Measurements from ENCODE around the gene NR4A1.

NR4A1 gene

DNA sequence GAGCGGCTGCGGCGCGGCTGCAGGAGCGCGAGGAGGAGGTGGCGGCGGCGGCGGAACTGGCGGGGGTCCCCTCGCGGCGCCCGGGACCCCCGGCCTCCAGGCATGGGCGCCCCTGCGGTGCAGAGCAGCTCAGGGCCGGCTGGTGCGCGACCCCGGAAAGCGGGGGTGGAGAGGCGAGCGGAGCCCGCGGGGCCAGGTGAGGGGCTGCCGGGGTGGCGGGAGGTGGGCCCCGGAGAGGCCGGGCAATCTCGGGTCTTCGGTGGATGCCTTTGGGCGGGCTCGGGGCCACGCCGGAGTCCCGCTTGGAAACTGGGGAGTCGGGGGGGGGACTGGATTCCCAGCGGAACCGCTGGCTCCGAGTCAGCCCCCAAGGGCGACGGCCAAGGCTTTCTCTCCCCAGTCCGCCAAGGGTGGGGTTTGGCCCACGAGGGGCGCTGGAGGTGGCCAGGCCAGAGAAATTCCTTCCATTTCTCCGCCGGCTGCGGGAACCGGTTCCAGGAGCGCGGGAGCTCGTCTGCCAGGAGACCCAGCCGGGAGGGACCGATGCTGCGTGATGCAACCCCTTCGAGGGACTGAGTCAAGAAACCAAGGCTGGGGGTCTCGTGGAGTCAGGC lies 13.9 kb upstream of the NR4A1 start:
- in situ Hi-C loops (cut with HindIII; ENCODE audit: low pct_unique_long_range_greater_than_20kb, low sequenced_read_pairs) = no loop called here
- TF ChIP-seq JUND (IDR thresholded peaks at IDR 0.05; ENCODE audit: low read depth) = no peak
- DNase-seq (ENCODE audit: low read depth in 1 of 2, low spot score in 1 of 2) = peak in 1 of 2 experiments; percentile 49

- in situ Hi-C loops (cut with HindIII; ENCODE audit: low pct_unique_long_range_greater_than_20kb, low sequenced_read_pairs) = no loop called here
- no peak for DNase-seq (ENCODE audit: low read depth in 1 of 2, low spot score in 1 of 2)
- TF ChIP-seq JUND (IDR thresholded peaks at IDR 0.05; ENCODE audit: low read depth) = no peak
Observed at GRCh38 chr12:52038447-52038846, 12.8 kb upstream of the NR4A1 start.

- DNase-seq (ENCODE audit: low read depth in 1 of 2, low spot score in 1 of 2) = no peak
- TF ChIP-seq JUND (IDR thresholded peaks at IDR 0.05; ENCODE audit: low read depth) = no peak
- in situ Hi-C loops (cut with HindIII; ENCODE audit: low pct_unique_long_range_greater_than_20kb, low sequenced_read_pairs) = no loop called here
Observed at GRCh38 chr12:52041035-52041434, 10.2 kb upstream of the NR4A1 start.

- in situ Hi-C loops (cut with HindIII; ENCODE audit: low pct_unique_long_range_greater_than_20kb, low sequenced_read_pairs) = no loop called here
- TF ChIP-seq JUND (IDR thresholded peaks at IDR 0.05; ENCODE audit: low read depth) = no peak
- DNase-seq (ENCODE audit: low read depth in 1 of 2, low spot score in 1 of 2) = peak; percentile 50 to 68
Observed at GRCh38 chr12:52041695-52042123, 9.5 kb upstream of the NR4A1 start.

- in situ Hi-C loops (cut with HindIII; ENCODE audit: low pct_unique_long_range_greater_than_20kb, low sequenced_read_pairs) = no loop called here
- no peak for DNase-seq (ENCODE audit: low read depth in 1 of 2, low spot score in 1 of 2)
- TF ChIP-seq JUND (IDR thresholded peaks at IDR 0.05; ENCODE audit: low read depth) = no peak
Observed at GRCh38 chr12:52042706-52043385, 8.4 kb upstream of the NR4A1 start.

DNA sequence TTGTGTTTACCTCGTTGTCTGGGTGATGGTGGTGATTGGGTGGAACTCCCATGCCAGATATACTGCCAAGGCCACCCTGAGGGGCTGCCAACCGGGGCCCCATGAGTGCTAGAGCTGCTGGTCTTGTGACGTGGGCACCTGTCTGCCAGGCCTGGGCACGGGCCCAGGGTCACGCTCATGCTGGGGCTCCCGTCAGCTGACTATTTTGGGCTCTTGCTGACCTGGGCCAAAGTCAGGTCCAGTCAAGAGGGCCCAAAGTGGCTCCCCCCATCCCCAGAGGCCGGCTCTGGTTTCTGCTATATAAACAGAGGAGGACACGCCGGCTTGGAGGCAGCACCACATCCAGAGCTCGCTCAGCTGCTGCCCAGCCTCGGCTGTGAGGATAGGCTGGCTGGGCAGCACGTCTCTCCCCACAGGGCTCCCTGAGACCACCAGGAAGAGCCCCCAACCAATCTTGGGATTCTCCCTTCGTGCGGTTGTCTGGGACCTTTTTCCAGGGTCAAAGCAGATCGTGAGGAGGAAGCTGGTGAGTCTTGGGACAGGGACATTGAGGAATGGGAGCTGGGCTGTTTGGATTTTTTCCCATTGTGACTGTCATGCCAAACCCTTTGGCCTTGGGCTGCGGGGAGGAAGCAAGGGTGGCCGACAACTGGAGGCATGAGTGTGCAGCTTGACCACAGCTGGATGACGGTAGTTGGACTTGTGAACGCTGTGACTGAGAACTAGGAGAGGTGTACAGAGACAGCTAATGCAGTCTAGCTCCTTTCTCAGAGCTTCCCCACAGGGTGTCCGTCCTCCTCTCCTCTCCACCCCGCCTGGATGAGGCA lies 7.6 kb upstream of the NR4A1 start:
- no peak for DNase-seq (ENCODE audit: low read depth in 1 of 2, low spot score in 1 of 2)
- in situ Hi-C loops (cut with HindIII; ENCODE audit: low pct_unique_long_range_greater_than_20kb, low sequenced_read_pairs) = no loop called here

GRCh38 chr12:52044292-52044983 lies 6.8 kb upstream of the NR4A1 start:
- DNase-seq (ENCODE audit: low read depth in 1 of 2, low spot score in 1 of 2) = no peak
- in situ Hi-C loops (cut with HindIII; ENCODE audit: low pct_unique_long_range_greater_than_20kb, low sequenced_read_pairs) = no loop called here

More for the DNA sequence above, 7.6 kb upstream of the NR4A1 start:
- TF ChIP-seq JUND (IDR thresholded peaks at IDR 0.05; ENCODE audit: low read depth) = no peak

DNA sequence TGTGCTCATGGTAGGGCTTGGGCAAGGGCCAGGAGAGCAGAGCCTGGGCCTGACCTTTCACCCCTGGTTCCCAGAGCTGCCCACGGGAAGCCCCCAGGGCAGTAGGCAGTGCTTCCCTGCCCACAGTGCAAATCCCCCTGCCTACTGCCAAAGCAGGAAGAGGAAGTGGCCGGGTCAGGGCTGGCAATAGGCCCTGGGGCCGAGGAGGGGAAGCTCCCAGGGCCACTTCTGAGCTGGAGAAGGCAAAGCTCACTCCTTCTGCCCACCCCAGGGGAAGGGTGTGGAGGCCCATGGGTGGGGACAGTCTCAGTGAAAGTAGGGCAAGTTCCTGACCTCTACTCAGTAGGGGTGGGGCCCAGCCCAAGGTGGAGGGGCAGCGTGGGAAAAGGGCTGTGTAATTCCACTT lies 5.4 kb upstream of the NR4A1 start:
- DNase-seq (ENCODE audit: low read depth in 1 of 2, low spot score in 1 of 2) = no peak
- no peak for TF ChIP-seq JUND (IDR thresholded peaks at IDR 0.05; ENCODE audit: low read depth)
- in situ Hi-C loops (cut with HindIII; ENCODE audit: low pct_unique_long_range_greater_than_20kb, low sequenced_read_pairs) = no loop called here

More at GRCh38 chr12:52044292-52044983, 6.8 kb upstream of the NR4A1 start:
- no peak for TF ChIP-seq JUND (IDR thresholded peaks at IDR 0.05; ENCODE audit: low read depth)

DNA sequence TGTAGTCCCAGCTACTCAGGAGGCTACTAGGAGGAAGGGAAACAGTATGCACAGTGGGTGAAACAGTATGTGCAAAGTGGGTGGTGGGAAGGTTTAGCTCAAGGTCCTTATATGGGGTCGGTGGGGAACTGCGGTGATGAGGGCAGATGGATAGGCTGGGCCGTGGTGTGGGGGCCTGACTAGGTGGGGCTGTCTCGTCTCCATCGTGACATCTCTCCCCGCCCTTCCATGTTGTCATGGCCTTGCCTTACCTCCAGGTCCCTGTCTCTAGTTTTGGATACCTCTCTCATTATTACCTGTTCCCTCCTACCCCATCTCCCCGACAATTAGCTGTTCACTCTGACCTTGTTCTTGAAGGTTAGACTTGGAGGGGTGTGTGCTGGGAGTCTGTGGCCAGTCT lies 4.4 kb upstream of the NR4A1 start:
- in situ Hi-C loops (cut with HindIII; ENCODE audit: low pct_unique_long_range_greater_than_20kb, low sequenced_read_pairs) = no loop called here
- DNase-seq (ENCODE audit: low read depth in 1 of 2, low spot score in 1 of 2) = no peak
- TF ChIP-seq JUND (IDR thresholded peaks at IDR 0.05; ENCODE audit: low read depth) = no peak

DNA sequence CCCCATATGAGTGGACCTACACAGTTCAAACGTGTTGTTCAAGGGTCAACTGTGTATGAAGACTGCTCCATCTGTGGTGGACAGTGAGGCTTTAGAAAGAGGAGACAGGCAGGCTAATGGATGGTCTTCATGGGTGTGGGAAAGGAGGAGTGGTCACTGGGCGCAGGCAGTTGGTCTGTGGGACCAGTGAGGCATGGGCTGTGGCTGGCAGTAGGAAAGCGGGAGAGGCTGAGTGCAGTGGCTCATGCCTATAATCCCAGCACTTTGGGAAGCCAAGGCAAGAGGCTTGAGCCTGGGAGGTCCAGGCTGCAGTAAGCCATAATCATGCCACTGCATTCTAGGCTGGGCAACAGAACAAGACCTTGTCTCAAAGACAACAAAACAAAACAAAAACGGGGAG lies 2.0 kb upstream of the NR4A1 start:
- DNase-seq (ENCODE audit: low read depth in 1 of 2, low spot score in 1 of 2) = no peak
- in situ Hi-C loops (cut with HindIII; ENCODE audit: low pct_unique_long_range_greater_than_20kb, low sequenced_read_pairs) = no loop called here
- no peak for TF ChIP-seq JUND (IDR thresholded peaks at IDR 0.05; ENCODE audit: low read depth)

- no peak for DNase-seq (ENCODE audit: low read depth in 1 of 2, low spot score in 1 of 2)
- in situ Hi-C loops (cut with HindIII; ENCODE audit: low pct_unique_long_range_greater_than_20kb, low sequenced_read_pairs) = no loop called here
- TF ChIP-seq JUND (IDR thresholded peaks at IDR 0.05; ENCODE audit: low read depth) = no peak
Observed at GRCh38 chr12:52049688-52050087, 1.6 kb upstream of the NR4A1 start.

- in situ Hi-C loops (cut with HindIII; ENCODE audit: low pct_unique_long_range_greater_than_20kb, low sequenced_read_pairs) = no loop called here
Observed at GRCh38 chr12:52050116-52050757, 1.0 kb upstream of the NR4A1 start.

More at GRCh38 chr12:52050116-52050757, 1.0 kb upstream of the NR4A1 start:
- no peak for DNase-seq (ENCODE audit: low read depth in 1 of 2, low spot score in 1 of 2)
- no peak for TF ChIP-seq JUND (IDR thresholded peaks at IDR 0.05; ENCODE audit: low read depth)

Measured in T47D (cell line).